Kidney (tissue), 14 donors: ENCODE data around the gene METTL21C. TPM values are rescaled to one million over a fixed set of nuclear protein-coding genes. Genes with fewer than 3 reads are reported as not detected.

ENCODE experiments used
- DNase-seq, 5 donors: peaks; one replicate each; pipeline ENCODE4 v3.0.0-alpha.2; 2013 to 2020
- FAIRE-seq: peaks from 2 replicates; lab custom pipeline; 2012; peaks lifted over from hg19 to GRCh38; lab: Jason Lieb, UNC
- H3K27ac ChIP-seq, 2 donors: one replicate each; pipeline ENCODE4 v1.7.0; 2013; ENCODE audit warnings: low read depth in 2 of 2, low read length in 2 of 2, inconsistent platforms in 1 of 2
- H3K27me3 ChIP-seq: one replicate; pipeline ENCODE4 v1.7.1; 2013; ENCODE audit warnings: low read length, inconsistent platforms; ENCODE audit not compliant: control insufficient read depth, insufficient read depth
- H3K36me3 ChIP-seq, 3 donors: one replicate each; pipeline versions ENCODE4 v1.7.0 to v1.7.1; 2013; ENCODE audit warnings: low read length in 3 of 3, control low read depth in 1 of 3, inconsistent platforms in 1 of 3; ENCODE audit not compliant: insufficient read depth in 3 of 3, control insufficient read depth in 2 of 3
- H3K4me1 ChIP-seq, 3 donors: one replicate each; pipeline versions ENCODE4 v1.7.0 to v1.7.1; 2013; ENCODE audit warnings: low read length in 3 of 3, inconsistent platforms in 1 of 3, low read depth in 1 of 3; ENCODE audit not compliant: control insufficient read depth in 2 of 3, insufficient read depth in 2 of 3
- H3K4me3 ChIP-seq, 3 donors: one replicate each; pipeline versions ENCODE4 v1.7.0 to v1.8.1; 2013; ENCODE audit warnings: low read length in 3 of 3, control low read depth in 1 of 3, inconsistent platforms in 1 of 3
- H3K9ac ChIP-seq, 3 donors: one replicate each; pipeline versions ENCODE4 v1.7.0 to v1.7.1; 2013; ENCODE audit warnings: low read length in 3 of 3, control low read depth in 1 of 3, inconsistent platforms in 1 of 3
- H3K9me3 ChIP-seq, 3 donors: one replicate each; pipeline versions ENCODE4 v1.7.0 to v1.7.1; 2013; ENCODE audit warnings: low read length in 3 of 3, control low read depth in 1 of 3, inconsistent platforms in 1 of 3; ENCODE audit not compliant: control insufficient read depth in 2 of 3, insufficient read depth in 1 of 3
- CTCF ChIP-seq: IDR thresholded peaks from 3 replicates; pipeline ENCODE4 v1.5.1; 2012; ENCODE audit warnings: mild to moderate bottlenecking, moderate library complexity, borderline replicate concordance; ENCODE audit not compliant: insufficient read depth; ENCODE audit errors: extremely low read depth
- intact Hi-C: fragments of 100-400 bp; cut with DNase I; formaldehyde crosslinking; loops from one replicate; pipeline ENCODE4 v1.11.1; 2022
- polyA plus RNA-seq: library from polyadenylated mRNA; stranded (reverse); fragments of 350-450 nt; fragmentation: Illumina TruSeq; extraction: RNeasy Lipid Tissue Mini Kit (QIAGEN cat#74804); gene quantifications from one replicate; pipeline ENCODE4 v1.2.3, GENCODE V29; 2014; ENCODE audit warnings: low read depth, low replicate concordance; ENCODE audit not compliant: insufficient read depth
- total RNA-seq: library from RNA; stranded (reverse); fragmentation: NEBNext Ultra II Directional; extraction: Animal tissue kit (Norgen Biotek cat#: 25700); gene quantifications from one replicate; pipeline ENCODE4 v1.2.1, GENCODE V29; 2021
- donor health status: control.
- donor health status: control.
- donor health status: control.
- donor health status: control.
- donor health status: control.
- donor health status: DM: yes; HTN: yes; CAD: no.
- donor health status: Normal renal cell carcinoma (clear cell type).

Gene METTL21C
- total and polyA plus RNA-seq, 2 donors from 2014 or later = not detected

GRCh38 chr13:102697929-102698648 lies 3.2 kb upstream of the METTL21C start:
- H3K9ac ChIP-seq = no peak overlapping the region
- no peaks in the 10 kb centered on the region for H3K36me3 ChIP-seq
- intact Hi-C loops = no loop called here
- H3K4me1 ChIP-seq = no peaks in the 10 kb centered on the region
- DNase-seq = no peak
- H3K27me3 ChIP-seq = no peaks in the 10 kb centered on the region
- H3K9me3 ChIP-seq = peaks cover 0 to 5% (median 0%) of the 10 kb centered on the region in 3 donors
- H3K27ac ChIP-seq = no peak overlapping the region
- no peak for FAIRE-seq
- no peak overlapping the region for H3K4me3 ChIP-seq
- no peak for TF ChIP-seq CTCF

- H3K9me3 ChIP-seq = peaks cover 0 to 5% (median 0%) of the 10 kb centered on the region in 3 donors
- no peak for DNase-seq
- no peak overlapping the region for H3K9ac ChIP-seq
- intact Hi-C loops = no loop called here
- no peaks in the 10 kb centered on the region for H3K27me3 ChIP-seq
- H3K4me3 ChIP-seq = no peak overlapping the region
- H3K27ac ChIP-seq = no peak overlapping the region
- H3K36me3 ChIP-seq = no peaks in the 10 kb centered on the region
- TF ChIP-seq CTCF = no peak
- no peak for FAIRE-seq
- no peaks in the 10 kb centered on the region for H3K4me1 ChIP-seq
Measured at GRCh38 chr13:102697264-102697663, 2.4 kb upstream of the METTL21C start.

- no peak for TF ChIP-seq CTCF
- H3K4me3 ChIP-seq = no peak overlapping the region
Measured at GRCh38 chr13:102696465-102696864, 1.6 kb upstream of the METTL21C start.

More at GRCh38 chr13:102696465-102696864, 1.6 kb upstream of the METTL21C start:
- Histone ChIP-seq H3K9me3 (peaks cover 0 to 5% (median 0%) of the 10 kb centered on the region in 3 donors), H3K4me1 (no peaks in the 10 kb centered on the region), H3K9ac (no peak overlapping the region), H3K27ac (no peak overlapping the region), H3K27me3 (no peaks in the 10 kb centered on the region), H3K36me3 (no peaks in the 10 kb centered on the region)
- intact Hi-C loops = no loop called here
- DNase-seq = no peak
- FAIRE-seq = no peak
